ENCODE results near the gene SELENON.

The SELENON gene

GRCh38 chr1:25794325-25794724, 5.7 kb upstream of the SELENON start:
- Histone ChIP-seq H2BK120ac (ENCODE audit: insufficient read depth, low read length, poor library complexity) (no peak overlapping the region), H3K27ac (ENCODE audit: low read depth, low read length) (no peak overlapping the region), H3K79me1 (ENCODE audit: low read length) (no peaks in the 10 kb centered on the region), H4K8ac (ENCODE audit: low read depth, low read length) (no peak overlapping the region), H3K14ac (ENCODE audit: low read length) (no peak overlapping the region), H3K23ac (ENCODE audit: low read length) (no peak overlapping the region), H4K91ac (ENCODE audit: low read depth, low read length) (no peak overlapping the region), H3K9me3 (ENCODE audit: insufficient read depth, low read depth, low read length) (peaks cover 3% of the 10 kb centered on the region), H3K4me1 (ENCODE audit: control insufficient read depth in 1 of 2, insufficient read depth in 2 of 2, low read length in 2 of 2) (peaks cover 0 to under 1% of the 10 kb centered on the region in 2 experiments), H3K4me3 (ENCODE audit: low read depth, low read length) (no peak overlapping the region), H2BK5ac (ENCODE audit: low read depth, low read length, poor library complexity) (no peak overlapping the region), H4K12ac (ENCODE audit: low read depth, low read length) (no peak overlapping the region), H3K18ac (ENCODE audit: low read length) (no peak overlapping the region), H3K4ac (ENCODE audit: low read depth, low read length) (no peak overlapping the region), H3K36me3 (ENCODE audit: control insufficient read depth in 1 of 2, insufficient read depth in 2 of 2, low read length in 2 of 2) (no peaks in the 10 kb centered on the region), H2AK5ac (ENCODE audit: low read length) (no peak overlapping the region), H3K9ac (ENCODE audit: low read length) (no peak overlapping the region), H3K4me2 (ENCODE audit: low read length) (no peak overlapping the region), H3K27me3 (ENCODE audit: insufficient read depth, low read length) (no peaks in the 10 kb centered on the region), H2AFZ (ENCODE audit: insufficient read depth, low read length, poor library complexity) (no peak overlapping the region), H3K79me2 (ENCODE audit: control insufficient read depth, insufficient read depth, low read length, poor library complexity) (no peaks in the 10 kb centered on the region), H2BK12ac (ENCODE audit: low read length) (no peak overlapping the region)
- WGBS (ENCODE audit: extremely low coverage, insufficient coverage, insufficient read length) = no CpG with 5 or more reads among the region's 8 CpGs
- DNase-seq = no peak

- H3K4ac ChIP-seq (ENCODE audit: low read depth, low read length) = no peak overlapping the region
- H3K36me3 ChIP-seq (ENCODE audit: control insufficient read depth in 1 of 2, insufficient read depth in 2 of 2, low read length in 2 of 2) = no peaks in the 10 kb centered on the region
- no peak overlapping the region for H2BK12ac ChIP-seq (ENCODE audit: low read length)
- H3K4me1 ChIP-seq (ENCODE audit: control insufficient read depth in 1 of 2, insufficient read depth in 2 of 2, low read length in 2 of 2) = peaks cover 4 to 5% of the 10 kb centered on the region in 2 experiments
- H3K14ac ChIP-seq (ENCODE audit: low read length) = no peak overlapping the region
- H3K9ac ChIP-seq (ENCODE audit: low read length) = no peak overlapping the region
- H4K12ac ChIP-seq (ENCODE audit: low read depth, low read length) = no peak overlapping the region
- H3K23ac ChIP-seq (ENCODE audit: low read length) = no peak overlapping the region
- H3K4me2 ChIP-seq (ENCODE audit: low read length) = no peak overlapping the region
- H2AK5ac ChIP-seq (ENCODE audit: low read length) = no peak overlapping the region
- no CpG with 5 or more reads among the region's 2 CpGs for WGBS (ENCODE audit: extremely low coverage, insufficient coverage, insufficient read length)
- H3K18ac ChIP-seq (ENCODE audit: low read length) = no peak overlapping the region
- H3K9me3 ChIP-seq (ENCODE audit: insufficient read depth, low read depth, low read length) = peaks cover 3% of the 10 kb centered on the region
- no peak overlapping the region for H4K8ac ChIP-seq (ENCODE audit: low read depth, low read length)
- peaks cover 3% of the 10 kb centered on the region for H3K79me1 ChIP-seq (ENCODE audit: low read length)
- DNase-seq = no peak
- no peak overlapping the region for H2AFZ ChIP-seq (ENCODE audit: insufficient read depth, low read length, poor library complexity)
- H3K27me3 ChIP-seq (ENCODE audit: insufficient read depth, low read length) = no peaks in the 10 kb centered on the region
- no peak overlapping the region for H3K4me3 ChIP-seq (ENCODE audit: low read depth, low read length)
- no peak overlapping the region for H2BK120ac ChIP-seq (ENCODE audit: insufficient read depth, low read length, poor library complexity)
- H3K27ac ChIP-seq (ENCODE audit: low read depth, low read length) = no peak overlapping the region
- H4K91ac ChIP-seq (ENCODE audit: low read depth, low read length) = no peak overlapping the region
- H2BK5ac ChIP-seq (ENCODE audit: low read depth, low read length, poor library complexity) = no peak overlapping the region
- peaks cover 3% of the 10 kb centered on the region for H3K79me2 ChIP-seq (ENCODE audit: control insufficient read depth, insufficient read depth, low read length, poor library complexity)
Observed at GRCh38 chr1:25795211-25795610, 4.8 kb upstream of the SELENON start.

GRCh38 chr1:25795946-25796810, 3.8 kb upstream of the SELENON start:
- Histone ChIP-seq H3K36me3 (ENCODE audit: control insufficient read depth in 1 of 2, insufficient read depth in 2 of 2, low read length in 2 of 2) (no peaks in the 10 kb centered on the region), H3K4me2 (ENCODE audit: low read length) (no peak overlapping the region), H3K27ac (ENCODE audit: low read depth, low read length) (no peak overlapping the region), H4K12ac (ENCODE audit: low read depth, low read length) (no peak overlapping the region), H3K9ac (ENCODE audit: low read length) (no peak overlapping the region), H4K91ac (ENCODE audit: low read depth, low read length) (no peak overlapping the region), H2BK5ac (ENCODE audit: low read depth, low read length, poor library complexity) (no peak overlapping the region), H3K4me1 (ENCODE audit: control insufficient read depth in 1 of 2, insufficient read depth in 2 of 2, low read length in 2 of 2) (peaks cover 11% of the 10 kb centered on the region in 2 experiments), H3K23ac (ENCODE audit: low read length) (no peak overlapping the region), H3K9me3 (ENCODE audit: insufficient read depth, low read depth, low read length) (no peaks in the 10 kb centered on the region), H3K79me2 (ENCODE audit: control insufficient read depth, insufficient read depth, low read length, poor library complexity) (peaks cover 4% of the 10 kb centered on the region), H2AFZ (ENCODE audit: insufficient read depth, low read length, poor library complexity) (no peak overlapping the region), H3K18ac (ENCODE audit: low read length) (no peak overlapping the region), H2BK12ac (ENCODE audit: low read length) (no peak overlapping the region), H2AK5ac (ENCODE audit: low read length) (no peak overlapping the region), H3K27me3 (ENCODE audit: insufficient read depth, low read length) (no peaks in the 10 kb centered on the region), H3K4me3 (ENCODE audit: low read depth, low read length) (no peak overlapping the region), H4K8ac (ENCODE audit: low read depth, low read length) (no peak overlapping the region), H3K14ac (ENCODE audit: low read length) (no peak overlapping the region), H3K4ac (ENCODE audit: low read depth, low read length) (no peak overlapping the region), H2BK120ac (ENCODE audit: insufficient read depth, low read length, poor library complexity) (no peak overlapping the region), H3K79me1 (ENCODE audit: low read length) (peaks cover 3% of the 10 kb centered on the region)
- no CpG with 5 or more reads among the region's 22 CpGs for WGBS (ENCODE audit: extremely low coverage, insufficient coverage, insufficient read length)
- DNase-seq = peak in 1 of 2 donors; percentile 71

- no peaks in the 10 kb centered on the region for H3K9me3 ChIP-seq (ENCODE audit: insufficient read depth, low read depth, low read length)
- no peak overlapping the region for H3K9ac ChIP-seq (ENCODE audit: low read length)
- no peak overlapping the region for H3K4me3 ChIP-seq (ENCODE audit: low read depth, low read length)
- no peak overlapping the region for H3K4ac ChIP-seq (ENCODE audit: low read depth, low read length)
- no peak overlapping the region for H2BK120ac ChIP-seq (ENCODE audit: insufficient read depth, low read length, poor library complexity)
- H4K12ac ChIP-seq (ENCODE audit: low read depth, low read length) = no peak overlapping the region
- no peaks in the 10 kb centered on the region for H3K27me3 ChIP-seq (ENCODE audit: insufficient read depth, low read length)
- no peak overlapping the region for H4K8ac ChIP-seq (ENCODE audit: low read depth, low read length)
- DNase-seq = peak; percentile 59 to 91
- no peak overlapping the region for H3K4me2 ChIP-seq (ENCODE audit: low read length)
- no peak overlapping the region for H2BK5ac ChIP-seq (ENCODE audit: low read depth, low read length, poor library complexity)
- no peak overlapping the region for H3K14ac ChIP-seq (ENCODE audit: low read length)
- peaks cover 11% of the 10 kb centered on the region in 2 experiments for H3K4me1 ChIP-seq (ENCODE audit: control insufficient read depth in 1 of 2, insufficient read depth in 2 of 2, low read length in 2 of 2)
- no CpG with 5 or more reads among the region's 19 CpGs for WGBS (ENCODE audit: extremely low coverage, insufficient coverage, insufficient read length)
- no peaks in the 10 kb centered on the region for H3K36me3 ChIP-seq (ENCODE audit: control insufficient read depth in 1 of 2, insufficient read depth in 2 of 2, low read length in 2 of 2)
- H2AK5ac ChIP-seq (ENCODE audit: low read length) = no peak overlapping the region
- H4K91ac ChIP-seq (ENCODE audit: low read depth, low read length) = no peak overlapping the region
- H2AFZ ChIP-seq (ENCODE audit: insufficient read depth, low read length, poor library complexity) = no peak overlapping the region
- no peak overlapping the region for H3K23ac ChIP-seq (ENCODE audit: low read length)
- no peak overlapping the region for H3K18ac ChIP-seq (ENCODE audit: low read length)
- peaks cover 3% of the 10 kb centered on the region for H3K79me1 ChIP-seq (ENCODE audit: low read length)
- no peak overlapping the region for H3K27ac ChIP-seq (ENCODE audit: low read depth, low read length)
- peaks cover 4% of the 10 kb centered on the region for H3K79me2 ChIP-seq (ENCODE audit: control insufficient read depth, insufficient read depth, low read length, poor library complexity)
- H2BK12ac ChIP-seq (ENCODE audit: low read length) = no peak overlapping the region
Observed at GRCh38 chr1:25796811-25797458, 3.1 kb upstream of the SELENON start.

All from trophoblast cell (in vitro differentiated cells and primary cell).